Osteocyte (in vitro differentiated cells): ENCODE results near the gene GLT6D1. TPM values are rescaled to one million over a fixed set of nuclear protein-coding genes. Genes with fewer than 3 reads are reported as not detected.

Source experiments
- DNase-seq: peaks from one replicate; pipeline ENCODE4 v3.0.0; 2021; ENCODE audit warnings: mixed read lengths; ENCODE audit not compliant: unreplicated experiment; ENCODE audit errors: extremely low spot score
- H3K27ac Mint-ChIP-seq: one replicate; pipeline ENCODE4 v1.8.0; 2021; ENCODE audit warnings: mild to moderate bottlenecking, mixed read lengths; ENCODE audit not compliant: unreplicated experiment
- H3K27me3 Mint-ChIP-seq: one replicate; pipeline ENCODE4 v1.8.0; 2021; ENCODE audit warnings: mixed read lengths; ENCODE audit not compliant: unreplicated experiment
- H3K36me3 Mint-ChIP-seq: one replicate; pipeline ENCODE4 v1.8.0; 2021; ENCODE audit warnings: mixed read lengths; ENCODE audit not compliant: unreplicated experiment
- H3K4me1 Mint-ChIP-seq: one replicate; pipeline ENCODE4 v1.8.0; 2021; ENCODE audit warnings: mixed read lengths; ENCODE audit not compliant: unreplicated experiment
- H3K4me3 Mint-ChIP-seq: one replicate; pipeline ENCODE4 v1.8.0; 2021; ENCODE audit warnings: mild to moderate bottlenecking, moderate library complexity, mixed read lengths; ENCODE audit not compliant: unreplicated experiment
- H3K9me3 Mint-ChIP-seq: one replicate; pipeline ENCODE4 v1.8.0; 2021; ENCODE audit warnings: mixed read lengths; ENCODE audit not compliant: unreplicated experiment
- CTCF ChIP-seq: fragments of 200-600 bp; sonication (generic); IDR thresholded peaks from 2 replicates; pipeline ENCODE4 v1.5.0; 2021; ENCODE audit warnings: antibody characterized with exemption, mild to moderate bottlenecking, moderate library complexity
- total RNA-seq: library from RNA; stranded (reverse); gene quantifications from 2 replicates; pipeline ENCODE4 v1.2.1, GENCODE V29; 2021

Gene GLT6D1
- total RNA-seq, 1 donor from 2014 or later = not detected

GRCh38 chr9:135584371-135584770, 55.0 kb downstream of the GLT6D1 start:
- peak; percentile 80 for DNase-seq
- H3K9me3 Mint-ChIP-seq = no peaks in the 10 kb centered on the region
- H3K36me3 Mint-ChIP-seq = no peaks in the 10 kb centered on the region
- no peaks in the 10 kb centered on the region for H3K4me1 Mint-ChIP-seq
- no peak overlapping the region for H3K4me3 Mint-ChIP-seq
- no peak for TF ChIP-seq CTCF
- peaks cover 2% of the 10 kb centered on the region for H3K27me3 Mint-ChIP-seq
- H3K27ac Mint-ChIP-seq = no peak overlapping the region

- Mint-ChIP-seq H3K27me3 (peaks cover 2% of the 10 kb centered on the region), H3K27ac (no peak overlapping the region), H3K4me3 (no peak overlapping the region)
These were observed 55.7 kb downstream of the GLT6D1 start for GRCh38 chr9:135583688-135584011.

GRCh38 chr9:135582966-135583687, 56.2 kb downstream of the GLT6D1 start:
- Mint-ChIP-seq H3K4me3 (no peak overlapping the region), H3K27ac (no peak overlapping the region), H3K36me3 (no peaks in the 10 kb centered on the region), H3K9me3 (no peaks in the 10 kb centered on the region), H3K27me3 (peaks cover 2% of the 10 kb centered on the region), H3K4me1 (no peaks in the 10 kb centered on the region)
- no peak for TF ChIP-seq CTCF
- peak; percentile 76 for DNase-seq

More at GRCh38 chr9:135583688-135584011, 55.7 kb downstream of the GLT6D1 start:
- no peaks in the 10 kb centered on the region for H3K36me3 Mint-ChIP-seq
- no peaks in the 10 kb centered on the region for H3K4me1 Mint-ChIP-seq
- H3K9me3 Mint-ChIP-seq = no peaks in the 10 kb centered on the region
- no peak for TF ChIP-seq CTCF
- peak; percentile 78 for DNase-seq

- no peaks in the 10 kb centered on the region for H3K4me1 Mint-ChIP-seq
- H3K9me3 Mint-ChIP-seq = no peaks in the 10 kb centered on the region
These were observed 56.8 kb downstream of the GLT6D1 start for GRCh38 chr9:135582541-135582940.

More at GRCh38 chr9:135582541-135582940, 56.8 kb downstream of the GLT6D1 start:
- H3K36me3 Mint-ChIP-seq = no peaks in the 10 kb centered on the region
- DNase-seq = peak; percentile 78
- no peak overlapping the region for H3K27ac Mint-ChIP-seq
- no peak overlapping the region for H3K4me3 Mint-ChIP-seq
- TF ChIP-seq CTCF = no peak
- H3K27me3 Mint-ChIP-seq = peaks cover 2% of the 10 kb centered on the region
